HG03103 (cell line): ENCODE results near the gene USP13.
"Not testable (repeated sequence)": the region's sequence is repeated elsewhere in the genome, so short reads cannot be mapped to it uniquely, and the experiment has no call there.

Experiments
- ATAC-seq: cut with Tn5 transposase; IDR thresholded peaks from one replicate; pipeline ENCODE4 v1.9.1; 2021; ENCODE audit warnings: low read depth; ENCODE audit not compliant: unreplicated experiment

The USP13 gene, protein sequence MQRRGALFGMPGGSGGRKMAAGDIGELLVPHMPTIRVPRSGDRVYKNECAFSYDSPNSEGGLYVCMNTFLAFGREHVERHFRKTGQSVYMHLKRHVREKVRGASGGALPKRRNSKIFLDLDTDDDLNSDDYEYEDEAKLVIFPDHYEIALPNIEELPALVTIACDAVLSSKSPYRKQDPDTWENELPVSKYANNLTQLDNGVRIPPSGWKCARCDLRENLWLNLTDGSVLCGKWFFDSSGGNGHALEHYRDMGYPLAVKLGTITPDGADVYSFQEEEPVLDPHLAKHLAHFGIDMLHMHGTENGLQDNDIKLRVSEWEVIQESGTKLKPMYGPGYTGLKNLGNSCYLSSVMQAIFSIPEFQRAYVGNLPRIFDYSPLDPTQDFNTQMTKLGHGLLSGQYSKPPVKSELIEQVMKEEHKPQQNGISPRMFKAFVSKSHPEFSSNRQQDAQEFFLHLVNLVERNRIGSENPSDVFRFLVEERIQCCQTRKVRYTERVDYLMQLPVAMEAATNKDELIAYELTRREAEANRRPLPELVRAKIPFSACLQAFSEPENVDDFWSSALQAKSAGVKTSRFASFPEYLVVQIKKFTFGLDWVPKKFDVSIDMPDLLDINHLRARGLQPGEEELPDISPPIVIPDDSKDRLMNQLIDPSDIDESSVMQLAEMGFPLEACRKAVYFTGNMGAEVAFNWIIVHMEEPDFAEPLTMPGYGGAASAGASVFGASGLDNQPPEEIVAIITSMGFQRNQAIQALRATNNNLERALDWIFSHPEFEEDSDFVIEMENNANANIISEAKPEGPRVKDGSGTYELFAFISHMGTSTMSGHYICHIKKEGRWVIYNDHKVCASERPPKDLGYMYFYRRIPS

DNA sequence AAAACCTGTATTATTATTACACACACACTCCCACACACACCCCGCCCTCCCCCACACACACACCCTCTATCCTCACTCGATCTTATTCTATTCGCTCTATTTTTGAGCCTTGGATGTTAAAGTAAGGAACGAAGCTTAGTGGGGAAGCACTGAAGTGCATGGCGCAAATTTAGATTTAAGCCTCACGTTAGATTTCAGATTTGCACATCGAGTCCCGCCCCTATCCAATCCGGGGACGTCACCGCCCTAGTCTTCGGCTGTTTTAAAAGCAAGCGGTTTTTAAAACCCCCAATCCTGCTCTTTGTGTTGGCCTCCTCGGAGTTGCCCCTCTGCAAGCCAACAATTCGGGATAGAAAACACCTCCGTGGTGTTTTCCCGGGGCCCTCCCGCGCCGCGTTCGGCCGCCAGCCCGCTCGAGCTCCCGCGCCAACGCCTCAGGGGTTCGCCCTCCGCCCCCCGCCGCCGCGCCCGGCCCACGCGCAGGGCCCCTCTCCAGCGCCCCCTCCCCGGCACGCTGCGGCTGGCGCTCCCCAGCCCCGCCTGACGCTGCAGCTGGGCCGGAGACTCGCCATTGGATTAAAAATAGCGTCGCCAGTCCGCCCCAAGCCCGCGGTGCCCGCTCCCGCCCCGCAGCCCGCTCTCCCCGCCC lies at the start of gene USP13:
Gene USP13 (plus strand): TSS at position 594 of the 649 bp plus-strand sequence. CDS start 186 bp downstream, outside the sequence.
- ATAC-seq, result peak; percentile 58

DNA sequence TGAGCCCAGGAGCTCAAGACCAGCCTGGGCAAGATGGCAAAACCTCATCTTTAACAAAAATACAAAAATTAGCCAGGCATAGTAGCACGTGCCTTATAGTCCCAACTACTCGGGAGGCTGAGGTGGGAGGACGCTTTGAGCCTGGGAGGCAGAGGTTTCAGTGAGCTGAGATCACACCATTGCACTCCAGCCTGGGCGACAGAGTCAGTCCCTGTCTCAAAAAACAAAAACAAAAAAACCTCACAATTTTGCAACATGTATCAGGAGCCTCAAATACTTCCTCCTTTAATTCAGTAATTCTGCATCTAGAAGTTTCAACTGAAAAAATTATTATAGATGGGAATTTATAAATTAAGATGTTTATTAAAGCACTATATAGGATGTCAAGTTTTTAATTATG lies 49.5 kb upstream of the USP13 start:
- no peak for ATAC-seq

DNA sequence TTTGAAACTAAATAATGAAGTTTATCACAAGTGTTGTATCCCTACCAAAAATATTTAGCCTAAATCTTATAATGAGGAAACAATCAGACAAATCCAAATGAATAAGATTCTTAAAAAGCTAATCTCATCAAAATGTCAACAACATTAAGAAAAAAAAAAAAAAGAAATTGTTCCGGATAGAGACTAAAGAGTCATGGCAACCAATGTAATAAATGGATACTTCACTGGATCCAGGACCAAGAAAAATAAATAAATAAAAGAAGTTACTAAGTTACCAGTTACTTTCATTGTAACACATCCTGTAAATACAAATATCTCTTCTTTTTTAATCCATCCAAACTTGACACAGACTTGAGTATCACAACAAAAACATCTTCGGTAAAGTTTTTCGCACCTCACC lies 49.0 kb upstream of the USP13 start:
- ATAC-seq, result no peak

DNA sequence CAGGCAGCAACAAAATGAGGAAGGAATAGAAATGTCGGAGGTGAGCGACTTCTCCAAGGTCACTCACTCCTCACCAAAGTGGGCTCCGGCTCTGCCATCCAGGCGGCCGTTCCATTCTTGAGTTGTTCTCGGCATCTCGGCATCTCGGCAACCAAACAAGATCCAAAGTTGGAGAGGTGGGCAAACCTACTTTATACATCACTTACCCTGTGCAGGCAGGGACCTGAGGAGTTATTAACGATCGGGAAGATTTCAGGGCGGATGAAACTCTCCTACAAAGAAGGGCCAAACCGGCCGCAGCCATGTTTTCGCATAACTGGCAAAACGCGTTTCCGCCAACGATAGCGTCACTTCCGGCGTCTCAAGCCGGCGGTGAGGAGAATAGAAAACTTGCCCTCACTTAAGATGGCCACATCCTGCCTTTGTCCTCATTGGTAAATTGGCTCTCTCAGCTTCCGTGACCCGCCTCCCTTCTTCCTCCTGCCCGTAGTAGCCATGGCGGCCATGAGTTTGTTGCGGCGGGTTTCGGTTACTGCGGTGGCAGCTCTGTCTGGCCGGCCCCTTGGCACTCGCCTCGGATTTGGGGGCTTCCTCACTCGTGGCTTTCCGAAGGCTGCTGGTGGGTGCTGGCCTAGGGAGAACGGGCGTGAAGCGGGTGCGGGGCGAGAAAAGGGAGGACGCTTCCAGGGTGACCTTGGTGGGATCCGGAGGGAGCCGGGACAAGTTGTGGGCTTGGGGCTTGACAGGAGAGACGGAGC lies 48.3 kb upstream of the USP13 start, which contains the start of the genes MRPL47 and NDUFB5:
Gene MRPL47 (minus strand): TSS at position 318 of the 758 bp plus-strand sequence. CDS start 14 bp downstream, at position 304.
Gene NDUFB5 (plus strand): TSS at position 474 of the 758 bp plus-strand sequence. CDS start 22 bp downstream, at position 496.
- ATAC-seq, result peak; percentile 92

GRCh38 chr3:179606534-179607085 lies 46.2 kb upstream of the USP13 start:
- ATAC-seq, result no peak

GRCh38 chr3:179608931-179609720 lies 43.7 kb upstream of the USP13 start:
- ATAC-seq, result peak; percentile 51

DNA sequence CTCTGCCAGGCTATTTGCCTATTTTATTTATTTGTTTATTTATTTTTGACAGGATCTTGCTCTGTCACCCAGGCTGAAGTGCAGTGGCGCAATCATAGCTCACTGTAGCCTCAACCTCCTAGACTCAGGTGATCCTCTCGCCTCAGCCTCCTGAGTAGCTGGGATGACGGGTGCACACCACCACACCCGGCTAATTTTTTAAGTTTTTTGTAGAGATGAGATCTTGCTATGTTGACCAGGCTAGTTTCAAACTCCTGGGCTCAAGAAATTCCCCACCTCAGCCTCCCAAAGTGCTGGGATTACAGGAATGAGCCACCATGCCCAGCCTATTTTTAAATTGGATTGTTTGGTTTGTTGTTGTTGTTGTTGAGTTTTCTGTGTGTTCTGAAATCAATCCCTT lies 42.8 kb upstream of the USP13 start:
- no peak for ATAC-seq

- ATAC-seq, result no peak
Observed at GRCh38 chr3:179613807-179614206, 39.0 kb upstream of the USP13 start.

DNA sequence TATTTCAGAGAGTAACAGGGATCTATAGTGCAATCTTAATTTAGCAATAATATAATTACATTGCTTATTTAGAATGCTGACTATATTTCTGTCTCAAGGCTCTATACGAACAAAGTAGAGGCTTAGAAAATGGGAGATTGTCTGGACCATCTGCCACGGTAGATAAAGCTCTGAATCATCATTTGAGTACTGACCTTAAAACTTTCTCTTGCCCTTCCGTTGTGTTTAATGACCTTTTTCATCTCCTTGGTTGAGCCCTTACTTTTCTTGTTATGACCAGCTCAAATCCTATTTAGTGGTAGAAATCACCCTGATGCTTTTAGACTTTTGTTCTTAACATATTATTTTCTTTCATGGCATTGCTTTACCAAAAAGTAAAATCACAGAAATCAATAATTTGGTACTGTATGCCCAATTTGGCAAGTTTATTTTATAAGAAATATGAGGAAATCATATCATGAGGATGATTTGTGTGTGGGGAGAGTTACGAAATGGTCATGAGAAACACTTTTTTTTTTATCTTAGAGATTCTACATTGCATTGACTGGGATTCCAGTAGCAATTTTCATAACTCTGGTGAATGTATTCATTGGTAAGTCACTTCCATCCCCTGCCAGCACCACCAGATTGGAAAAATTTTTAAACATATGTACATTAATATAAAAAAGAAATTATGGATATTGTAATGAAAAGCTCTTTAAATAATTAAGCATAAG lies 37.2 kb upstream of the USP13 start:
- ATAC-seq, result no peak

GRCh38 chr3:179622023-179622422 lies 30.8 kb upstream of the USP13 start:
- ATAC-seq, result no peak

DNA sequence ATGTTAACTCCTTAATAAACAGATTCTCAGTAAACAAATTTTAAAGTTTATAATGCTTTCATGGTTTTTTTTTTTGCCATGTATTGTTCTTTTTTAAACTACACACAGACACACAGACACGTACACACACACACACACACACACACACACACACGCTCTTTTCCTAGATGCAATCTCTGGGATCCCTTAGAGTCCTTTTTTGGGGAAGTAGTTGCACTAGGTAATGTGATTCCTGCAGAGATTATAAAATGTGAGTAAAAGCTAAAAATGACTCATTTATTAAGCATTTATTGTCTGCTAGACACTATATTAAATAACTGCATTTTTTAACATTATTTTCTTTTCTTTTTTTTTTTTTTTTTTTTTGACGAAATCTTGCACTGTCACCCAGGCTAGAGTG lies 28.4 kb upstream of the USP13 start:
- ATAC-seq, result no peak

DNA sequence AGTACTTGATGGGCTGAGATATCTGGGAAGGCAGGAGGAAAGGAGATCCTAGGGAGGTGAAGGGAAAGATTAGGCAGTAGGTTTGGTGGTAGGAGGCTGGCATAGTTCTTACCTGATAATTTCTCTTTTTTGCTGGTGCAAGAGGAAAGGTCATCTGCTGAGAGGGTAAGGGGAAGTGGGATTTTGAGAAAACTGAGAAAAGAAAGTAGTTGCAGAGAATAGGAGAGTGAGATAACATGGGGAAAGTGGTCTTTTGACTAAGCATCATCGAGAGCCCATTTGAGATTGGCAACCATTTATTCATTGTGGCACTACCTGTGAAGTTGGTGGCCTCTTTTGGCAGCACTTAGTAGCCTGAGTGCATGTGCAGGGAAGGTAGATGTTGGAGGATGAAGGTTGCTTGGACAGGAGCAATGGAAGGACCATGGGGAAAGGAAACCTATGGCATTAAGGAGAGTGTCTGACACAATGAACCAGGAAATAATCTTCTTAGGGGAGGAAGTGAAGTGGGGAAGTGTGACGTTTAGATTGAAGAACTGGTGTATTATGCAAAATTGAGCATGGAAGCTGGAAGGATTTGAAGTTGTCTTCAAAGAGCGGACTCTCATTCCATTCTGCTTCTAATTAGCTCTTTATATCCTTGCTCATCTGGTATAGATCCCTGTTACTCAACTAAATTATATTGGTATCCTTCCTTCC lies 21.9 kb upstream of the USP13 start:
- no peak for ATAC-seq

- no peak for ATAC-seq
Observed at GRCh38 chr3:179640469-179640868, 12.4 kb upstream of the USP13 start.

DNA sequence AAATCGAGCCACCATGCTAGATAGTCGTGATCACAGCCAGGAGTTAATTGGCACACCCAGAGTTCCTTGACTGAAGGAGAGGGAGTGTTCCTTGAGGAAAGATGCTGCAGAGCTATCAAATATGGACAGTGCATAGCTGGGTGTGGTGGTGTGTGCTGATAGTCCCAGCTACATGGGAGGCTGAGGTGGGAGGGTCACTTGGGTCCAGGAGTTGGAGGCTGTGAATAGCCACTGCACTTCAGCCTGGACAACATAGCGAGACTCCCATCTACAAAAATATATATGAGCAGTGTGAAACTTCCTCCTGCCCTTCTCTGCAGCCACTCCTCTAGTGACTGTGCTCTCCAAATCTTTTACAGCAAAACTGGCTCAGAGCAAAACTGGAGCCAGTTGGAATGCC lies 10.0 kb upstream of the USP13 start:
- no peak for ATAC-seq

- not testable (repeated sequence) for ATAC-seq
Observed at GRCh38 chr3:179643837-179644236, 9.0 kb upstream of the USP13 start.

DNA sequence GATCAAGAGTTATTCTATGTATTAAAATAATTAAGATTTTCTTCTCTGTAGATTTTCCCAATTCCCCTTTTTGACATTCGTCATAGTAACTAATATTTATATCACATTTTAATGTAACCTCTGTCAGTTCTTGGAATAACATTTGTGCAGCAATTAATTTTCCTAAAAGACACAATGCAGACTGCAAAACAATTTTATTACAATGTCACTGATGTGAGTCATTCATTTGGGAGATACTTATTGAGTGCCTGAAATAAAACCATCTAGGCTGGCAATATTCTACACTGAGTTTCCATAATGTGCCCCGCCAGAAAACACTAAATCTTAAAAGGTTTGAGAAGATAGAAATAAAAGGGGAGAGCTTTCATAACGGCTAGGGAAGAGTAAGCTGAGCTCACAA lies 6.7 kb upstream of the USP13 start:
- no peak for ATAC-seq

DNA sequence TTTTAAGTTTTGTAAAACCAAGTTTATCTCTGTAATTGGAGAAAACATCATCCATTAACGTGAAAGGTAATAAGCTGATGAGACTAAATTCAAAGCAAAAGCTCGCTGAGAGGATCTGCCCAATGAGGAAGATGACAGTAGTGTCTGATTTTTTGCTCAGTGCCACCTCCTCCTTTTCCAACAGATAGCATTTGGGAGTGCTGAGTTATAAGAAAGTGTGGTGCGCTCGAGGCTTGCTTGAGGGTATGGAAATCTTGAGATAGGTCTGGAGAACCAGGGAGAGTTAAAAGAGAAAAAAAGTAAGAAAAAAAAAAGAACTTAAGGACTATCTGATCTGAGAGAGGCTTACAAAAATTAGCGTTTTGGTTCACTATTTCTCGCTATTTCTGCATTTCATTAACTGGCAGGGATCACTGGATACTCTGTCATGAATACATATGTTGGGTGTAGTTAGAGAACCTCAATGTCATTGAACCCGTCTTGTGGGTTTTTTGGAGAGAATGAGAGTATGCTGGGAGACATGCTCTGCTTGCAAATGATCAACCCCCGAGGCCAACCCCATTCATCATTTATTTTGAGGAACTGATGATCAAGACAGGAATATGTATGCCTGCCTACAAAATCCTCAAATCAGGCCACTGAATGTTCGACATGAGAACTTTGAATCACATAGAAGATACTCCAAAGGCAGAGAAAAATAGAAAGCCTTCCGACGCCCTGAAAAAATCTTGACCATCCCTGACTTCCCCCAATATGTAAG lies 973 bp upstream of the USP13 start:
- no peak for ATAC-seq
